ENCODE results near the gene NTRK3.

Gene NTRK3

GRCh38 chr15:87945246-87945645 is 311.3 kb downstream of the NTRK3 start:
- Histone ChIP-seq H3K9ac (ENCODE audit: low read depth, low read length, poor library complexity, severe bottlenecking) (no peak overlapping the region), H3K4me3 (ENCODE audit: low read length, poor library complexity, severe bottlenecking) (no peak overlapping the region), H4K20me1 (ENCODE audit: insufficient read depth, low read length, poor library complexity, severe bottlenecking) (no peaks in the 10 kb centered on the region), H3K9me2 (replicated peaks; ENCODE audit: low read depth, low read length) (no peaks in the 10 kb centered on the region), H3K36me3 (ENCODE audit: insufficient read depth, low read length) (no peaks in the 10 kb centered on the region), H3K27me3 (ENCODE audit: insufficient read depth, low read length, poor library complexity, severe bottlenecking) (no peaks in the 10 kb centered on the region), H3K9me3 (ENCODE audit: insufficient read depth, low read depth, low read length) (no peaks in the 10 kb centered on the region), H3F3A (ENCODE audit: low read depth) (no peaks in the 10 kb centered on the region), H3K4me1 (ENCODE audit: insufficient read depth, low read length, poor library complexity, severe bottlenecking) (peaks cover 14% of the 10 kb centered on the region), H3K79me2 (ENCODE audit: insufficient read depth, low read length) (no peaks in the 10 kb centered on the region), H3K4me2 (ENCODE audit: low read depth, low read length, poor library complexity, severe bottlenecking) (no peak overlapping the region), H2AFZ (ENCODE audit: low read length) (no peak overlapping the region)
- TF ChIP-seq, protein P1, sequence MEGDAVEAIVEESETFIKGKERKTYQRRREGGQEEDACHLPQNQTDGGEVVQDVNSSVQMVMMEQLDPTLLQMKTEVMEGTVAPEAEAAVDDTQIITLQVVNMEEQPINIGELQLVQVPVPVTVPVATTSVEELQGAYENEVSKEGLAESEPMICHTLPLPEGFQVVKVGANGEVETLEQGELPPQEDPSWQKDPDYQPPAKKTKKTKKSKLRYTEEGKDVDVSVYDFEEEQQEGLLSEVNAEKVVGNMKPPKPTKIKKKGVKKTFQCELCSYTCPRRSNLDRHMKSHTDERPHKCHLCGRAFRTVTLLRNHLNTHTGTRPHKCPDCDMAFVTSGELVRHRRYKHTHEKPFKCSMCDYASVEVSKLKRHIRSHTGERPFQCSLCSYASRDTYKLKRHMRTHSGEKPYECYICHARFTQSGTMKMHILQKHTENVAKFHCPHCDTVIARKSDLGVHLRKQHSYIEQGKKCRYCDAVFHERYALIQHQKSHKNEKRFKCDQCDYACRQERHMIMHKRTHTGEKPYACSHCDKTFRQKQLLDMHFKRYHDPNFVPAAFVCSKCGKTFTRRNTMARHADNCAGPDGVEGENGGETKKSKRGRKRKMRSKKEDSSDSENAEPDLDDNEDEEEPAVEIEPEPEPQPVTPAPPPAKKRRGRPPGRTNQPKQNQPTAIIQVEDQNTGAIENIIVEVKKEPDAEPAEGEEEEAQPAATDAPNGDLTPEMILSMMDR (conservative IDR thresholded peaks at IDR 0.05; ENCODE audit: low read length): no peak
- TF ChIP-seq EZH2phosphoT487 (IDR thresholded peaks at IDR 0.05; ENCODE audit: borderline replicate concordance): no peak

DNA sequence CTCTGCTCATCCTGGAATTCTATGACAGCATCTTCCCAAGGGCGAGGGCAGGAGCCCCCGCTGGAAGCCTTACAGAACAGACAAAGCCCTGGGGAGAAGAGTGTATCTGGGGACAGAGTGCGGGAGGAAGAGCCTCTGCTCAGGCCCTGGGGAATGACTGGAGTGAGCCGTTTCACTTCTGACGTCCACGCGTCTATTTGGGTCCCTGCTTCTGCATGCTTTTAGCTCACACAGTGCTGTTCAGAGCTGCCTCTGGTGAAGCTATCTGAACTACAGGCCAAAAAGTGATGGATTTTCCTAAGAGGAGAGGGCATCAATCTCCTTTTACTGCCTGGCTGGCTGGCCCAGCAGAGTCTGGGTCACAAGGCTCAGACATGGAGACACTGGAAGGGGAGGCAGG is 311.8 kb downstream of the NTRK3 start:
- no peak overlapping the region for H3K9ac ChIP-seq (ENCODE audit: low read depth, low read length, poor library complexity, severe bottlenecking)
- H3K4me2 ChIP-seq (ENCODE audit: low read depth, low read length, poor library complexity, severe bottlenecking): no peak overlapping the region
- H3F3A ChIP-seq (ENCODE audit: low read depth): no peaks in the 10 kb centered on the region
- no peaks in the 10 kb centered on the region for H4K20me1 ChIP-seq (ENCODE audit: insufficient read depth, low read length, poor library complexity, severe bottlenecking)
- no peak overlapping the region for H2AFZ ChIP-seq (ENCODE audit: low read length)
- H3K36me3 ChIP-seq (ENCODE audit: insufficient read depth, low read length): no peaks in the 10 kb centered on the region
- H3K4me3 ChIP-seq (ENCODE audit: low read length, poor library complexity, severe bottlenecking): no peak overlapping the region
- no peaks in the 10 kb centered on the region for H3K9me3 ChIP-seq (ENCODE audit: insufficient read depth, low read depth, low read length)
- no peak for TF ChIP-seq EZH2phosphoT487 (IDR thresholded peaks at IDR 0.05; ENCODE audit: borderline replicate concordance)
- TF ChIP-seq, protein P1 (conservative IDR thresholded peaks at IDR 0.05; ENCODE audit: low read length): no peak
- no peaks in the 10 kb centered on the region for H3K79me2 ChIP-seq (ENCODE audit: insufficient read depth, low read length)
- H3K9me2 ChIP-seq (replicated peaks; ENCODE audit: low read depth, low read length): no peaks in the 10 kb centered on the region
- peaks cover 20% of the 10 kb centered on the region for H3K4me1 ChIP-seq (ENCODE audit: insufficient read depth, low read length, poor library complexity, severe bottlenecking)
- no peaks in the 10 kb centered on the region for H3K27me3 ChIP-seq (ENCODE audit: insufficient read depth, low read length, poor library complexity, severe bottlenecking)

DNA sequence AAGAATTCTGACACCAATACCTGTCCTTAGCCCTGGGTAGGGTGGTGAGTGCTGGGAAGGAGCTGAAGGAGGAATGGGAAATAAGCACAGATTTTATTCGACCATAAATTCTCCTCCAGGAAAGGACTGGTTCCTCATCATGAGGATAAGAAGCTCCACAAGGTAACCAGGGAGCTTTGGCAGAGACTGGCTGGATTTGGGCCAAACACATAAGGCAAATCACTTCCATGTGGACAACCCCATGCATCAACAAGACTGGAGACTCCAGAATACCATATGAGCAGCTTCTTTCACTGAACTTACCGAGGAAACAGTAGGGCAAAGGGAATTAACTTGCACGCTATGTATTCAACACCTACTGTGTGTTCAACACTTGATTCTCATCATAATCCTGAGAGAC is 312.5 kb downstream of the NTRK3 start:
- Histone ChIP-seq H3K9ac (ENCODE audit: low read depth, low read length, poor library complexity, severe bottlenecking) (no peak overlapping the region), H3K27me3 (ENCODE audit: insufficient read depth, low read length, poor library complexity, severe bottlenecking) (no peaks in the 10 kb centered on the region), H3K36me3 (ENCODE audit: insufficient read depth, low read length) (no peaks in the 10 kb centered on the region), H3K79me2 (ENCODE audit: insufficient read depth, low read length) (no peaks in the 10 kb centered on the region), H3K9me2 (replicated peaks; ENCODE audit: low read depth, low read length) (no peaks in the 10 kb centered on the region), H2AFZ (ENCODE audit: low read length) (no peak overlapping the region), H3K4me2 (ENCODE audit: low read depth, low read length, poor library complexity, severe bottlenecking) (no peak overlapping the region), H3K4me3 (ENCODE audit: low read length, poor library complexity, severe bottlenecking) (no peak overlapping the region), H3F3A (ENCODE audit: low read depth) (no peaks in the 10 kb centered on the region), H4K20me1 (ENCODE audit: insufficient read depth, low read length, poor library complexity, severe bottlenecking) (no peaks in the 10 kb centered on the region), H3K4me1 (ENCODE audit: insufficient read depth, low read length, poor library complexity, severe bottlenecking) (peaks cover 22% of the 10 kb centered on the region), H3K9me3 (ENCODE audit: insufficient read depth, low read depth, low read length) (no peaks in the 10 kb centered on the region)
- TF ChIP-seq, protein P1 (conservative IDR thresholded peaks at IDR 0.05; ENCODE audit: low read length): no peak
- TF ChIP-seq EZH2phosphoT487 (IDR thresholded peaks at IDR 0.05; ENCODE audit: borderline replicate concordance): no peak

All from Loucy (cell line).